ENCODE results near the gene KDM6A. TPM values are rescaled to one million over a fixed set of nuclear protein-coding genes. Genes with fewer than 3 reads are reported as not detected.

Gene KDM6A
- total RNA-seq, 6 experiments from 2014 or later, result 7.1 to 20.9 (median 15.7) TPM

DNA sequence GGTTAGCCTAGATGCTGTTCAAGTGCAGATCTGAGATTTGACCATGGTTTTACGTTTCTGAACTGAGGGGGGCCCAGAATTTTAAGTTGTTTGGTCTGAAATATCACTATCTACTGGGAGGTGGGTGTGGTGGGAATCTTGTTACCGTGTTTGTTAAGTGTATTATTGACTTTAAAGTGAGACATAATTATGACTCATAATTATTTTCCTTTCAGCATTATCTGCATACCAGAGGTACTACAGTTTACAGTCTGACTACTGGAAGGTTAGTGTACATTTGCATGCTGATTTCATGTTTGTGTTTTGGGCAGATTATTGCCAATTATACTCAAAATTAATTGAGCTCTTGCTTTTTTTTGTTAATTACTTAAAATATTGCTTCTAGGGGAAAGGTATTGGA is 101.5 kb downstream of the KDM6A start:
- intact Hi-C loops (cut with DNase I), result no loop called here
- H3K9me3 ChIP-seq, result no peaks in the 10 kb centered on the region
- no peaks in the 10 kb centered on the region for H3K4me1 ChIP-seq
- no peak for DNase-seq
- TF ChIP-seq, protein P1, sequence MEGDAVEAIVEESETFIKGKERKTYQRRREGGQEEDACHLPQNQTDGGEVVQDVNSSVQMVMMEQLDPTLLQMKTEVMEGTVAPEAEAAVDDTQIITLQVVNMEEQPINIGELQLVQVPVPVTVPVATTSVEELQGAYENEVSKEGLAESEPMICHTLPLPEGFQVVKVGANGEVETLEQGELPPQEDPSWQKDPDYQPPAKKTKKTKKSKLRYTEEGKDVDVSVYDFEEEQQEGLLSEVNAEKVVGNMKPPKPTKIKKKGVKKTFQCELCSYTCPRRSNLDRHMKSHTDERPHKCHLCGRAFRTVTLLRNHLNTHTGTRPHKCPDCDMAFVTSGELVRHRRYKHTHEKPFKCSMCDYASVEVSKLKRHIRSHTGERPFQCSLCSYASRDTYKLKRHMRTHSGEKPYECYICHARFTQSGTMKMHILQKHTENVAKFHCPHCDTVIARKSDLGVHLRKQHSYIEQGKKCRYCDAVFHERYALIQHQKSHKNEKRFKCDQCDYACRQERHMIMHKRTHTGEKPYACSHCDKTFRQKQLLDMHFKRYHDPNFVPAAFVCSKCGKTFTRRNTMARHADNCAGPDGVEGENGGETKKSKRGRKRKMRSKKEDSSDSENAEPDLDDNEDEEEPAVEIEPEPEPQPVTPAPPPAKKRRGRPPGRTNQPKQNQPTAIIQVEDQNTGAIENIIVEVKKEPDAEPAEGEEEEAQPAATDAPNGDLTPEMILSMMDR (IDR thresholded peaks at IDR 0.05), result no peak
- H3K4me3 ChIP-seq, result no peak overlapping the region
- 42% methylated on average over 2 of the region's 2 CpGs for WGBS (ENCODE audit: insufficient coverage, low coverage, low lambda C conversion rate, missing lambda C conversion rate)
- no peaks in the 10 kb centered on the region for H3K27me3 ChIP-seq
- no peaks in the 10 kb centered on the region for H3K36me3 ChIP-seq
- no peak overlapping the region for H3K27ac ChIP-seq
- ATAC-seq, result peak in 1 of 4 donors; percentile 45

- intact Hi-C loops (cut with DNase I), result no loop called here
- no peak overlapping the region for H3K4me3 ChIP-seq
- ATAC-seq, result no peak
Measured at GRCh38 chrX:44975666-44976263, 102.8 kb downstream of the KDM6A start.

DNA sequence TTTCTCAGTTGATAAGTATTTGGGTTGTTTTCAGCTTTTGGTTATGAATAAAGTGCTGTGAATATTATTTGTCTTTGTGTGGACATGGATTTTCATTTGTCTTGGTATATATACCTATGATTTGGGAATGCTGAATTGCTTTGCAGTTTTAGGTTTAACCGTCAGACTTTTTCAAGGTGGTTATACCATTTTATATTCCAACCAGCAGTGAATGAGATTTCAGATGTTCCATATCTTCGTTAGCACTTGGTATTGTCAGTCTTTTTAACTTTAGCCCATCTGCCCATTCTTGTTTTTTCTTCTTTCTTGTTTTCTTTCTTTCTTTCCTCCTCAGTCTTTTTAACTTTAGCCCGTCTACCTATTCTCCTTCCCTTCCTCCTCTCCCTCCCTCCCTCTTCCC is 106.0 kb downstream of the KDM6A start:
- Histone ChIP-seq H3K27ac (no peak overlapping the region), H3K27me3 (no peaks in the 10 kb centered on the region), H3K9me3 (no peaks in the 10 kb centered on the region), H3K4me3 (no peak overlapping the region), H3K4me1 (no peaks in the 10 kb centered on the region), H3K36me3 (no peaks in the 10 kb centered on the region)
- TF ChIP-seq, protein P1 (IDR thresholded peaks at IDR 0.05), result no peak
- no peak for TF ChIP-seq POLR2A (IDR thresholded peaks at IDR 0.05)
- intact Hi-C loops (cut with DNase I), result no loop called here
- whole genome bisulfite sequencing (ENCODE audit: insufficient coverage, low coverage, low lambda C conversion rate, missing lambda C conversion rate), result 83% methylated on average over 3 of the region's 3 CpGs
- ATAC-seq, result no peak
- DNase-seq, result no peak

More at GRCh38 chrX:44975666-44976263, 102.8 kb downstream of the KDM6A start:
- Histone ChIP-seq H3K9me3 (no peaks in the 10 kb centered on the region), H3K36me3 (no peaks in the 10 kb centered on the region), H3K27ac (no peak overlapping the region), H3K4me1 (no peaks in the 10 kb centered on the region), H3K27me3 (no peaks in the 10 kb centered on the region)
- TF ChIP-seq, protein P1 (IDR thresholded peaks at IDR 0.05), result no peak
- no peak for TF ChIP-seq POLR2A (IDR thresholded peaks at IDR 0.05)
- no peak for DNase-seq

DNA sequence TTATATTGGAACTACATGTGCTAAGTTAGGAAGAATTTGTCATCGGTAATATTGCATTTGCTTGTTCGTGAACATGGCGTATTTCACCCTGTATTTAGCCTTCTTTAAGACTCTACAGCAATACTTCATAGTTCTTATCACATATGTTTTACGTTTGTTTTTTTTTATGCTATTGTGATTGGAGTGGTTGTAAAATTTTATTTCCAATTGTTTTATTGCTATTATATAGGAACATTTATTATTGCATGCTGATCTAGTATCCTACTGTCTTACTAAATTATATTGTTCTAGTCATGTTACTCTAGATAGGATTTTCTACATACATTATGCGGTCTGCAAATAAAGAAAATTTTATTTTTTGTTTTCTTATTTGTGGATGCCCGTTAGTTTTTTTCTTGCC is 107.4 kb downstream of the KDM6A start:
- no peak for TF ChIP-seq POLR2A (IDR thresholded peaks at IDR 0.05)
- TF ChIP-seq, protein P1 (IDR thresholded peaks at IDR 0.05), result no peak
- DNase-seq (no peak), ATAC-seq (no peak)
- Histone ChIP-seq H3K36me3 (no peaks in the 10 kb centered on the region), H3K4me1 (no peaks in the 10 kb centered on the region), H3K27me3 (no peaks in the 10 kb centered on the region), H3K9me3 (no peaks in the 10 kb centered on the region), H3K27ac (no peak overlapping the region), H3K4me3 (no peak overlapping the region)
- intact Hi-C loops (cut with DNase I), result no loop called here
- WGBS (ENCODE audit: insufficient coverage, low coverage, low lambda C conversion rate, missing lambda C conversion rate), result 95% methylated on average over 6 of the region's 6 CpGs

DNA sequence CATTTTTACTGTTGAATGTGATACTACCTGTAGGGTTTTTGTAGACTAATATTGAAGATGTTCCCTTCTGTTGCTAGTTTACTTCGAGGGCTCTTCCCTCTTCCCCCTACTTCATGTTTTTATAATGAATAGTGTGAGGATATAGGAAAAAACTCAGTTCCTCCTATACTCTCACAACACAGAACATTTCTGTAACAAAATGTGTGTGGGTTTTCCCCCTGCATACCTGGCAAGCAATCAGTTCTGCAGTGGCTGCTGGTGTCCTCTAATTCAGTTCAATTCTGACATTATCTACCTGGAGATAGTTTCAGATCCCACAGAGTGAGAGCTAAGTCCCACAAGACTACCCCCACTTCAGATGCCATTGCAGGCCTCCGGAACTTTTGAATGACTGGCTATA is 107.9 kb downstream of the KDM6A start:
- H3K27me3 ChIP-seq, result no peaks in the 10 kb centered on the region
- no peak overlapping the region for H3K4me3 ChIP-seq
- 90% methylated on average over 2 of the region's 2 CpGs for WGBS (ENCODE audit: insufficient coverage, low coverage, low lambda C conversion rate, missing lambda C conversion rate)
- TF ChIP-seq, protein P1 (IDR thresholded peaks at IDR 0.05), result no peak
- no peak for TF ChIP-seq POLR2A (IDR thresholded peaks at IDR 0.05)
- intact Hi-C loops (cut with DNase I), result no loop called here
- DNase-seq (no peak), ATAC-seq (no peak)
- no peaks in the 10 kb centered on the region for H3K9me3 ChIP-seq
- no peak overlapping the region for H3K27ac ChIP-seq
- no peaks in the 10 kb centered on the region for H3K4me1 ChIP-seq
- H3K36me3 ChIP-seq, result no peaks in the 10 kb centered on the region

Data from right lobe of liver (tissue), 6 donors.